K562 (cell line): Measurements from ENCODE around the gene PLXND1. TPM values are rescaled to one million over a fixed set of nuclear protein-coding genes. Genes with fewer than 3 reads are reported as not detected.
"Not testable (repeated sequence)": the region's sequence is repeated elsewhere in the genome, so short reads cannot be mapped to it uniquely, and the experiment has no call there.

Experiments used
- ATAC-seq: fragments of 200-7000 bp; cut with Tn5 transposase; 3 replicates; pipeline ENCODE4 v1.9.1; 2020; ENCODE audit warnings: moderate library complexity
- BruUV-seq: library from RNA; stranded (reverse); fragments of 400-500 nt; replicated peaks from 2 replicates; lab custom pipeline; 2021; lab: Mats Ljungman, UMichigan
- CTCF ChIA-PET: fragments of 300-600 bp; formaldehyde crosslinking; extraction: SDS; loops from one replicate; lab custom pipeline; 2021; ENCODE audit warnings: low intra/inter-chr PET ratio; lab: Yijun Ruan, JAX
- POLR2A ChIA-PET: fragments of 300-600, 350-650 bp; sonication (Branson Sonifier 250); formaldehyde crosslinking; extraction: SDS; loops from one replicate; lab custom pipeline; 2021; ENCODE audit warnings: antibody characterized with exemption, inconsistent platforms; lab: Yijun Ruan, JAX
- DNase-seq, 4 experiments: peaks; one replicate each; pipeline versions ENCODE4 v3.0.0 to v3.0.0-alpha.2; 2011 to 2018; ENCODE audit warnings: low spot score in 3 of 4, mixed read lengths in 3 of 4; ENCODE audit errors: extremely low read depth in 1 of 4
- FAIRE-seq: peaks from 2 replicates; lab custom pipeline; 2011; peaks lifted over from hg19 to GRCh38; lab: Jason Lieb, UNC
- H2AFZ ChIP-seq: 2 replicates; pipeline ENCODE4 v1.6.0; 2011; ENCODE audit warnings: low read depth, low read length, control low read depth, inconsistent platforms
- H3K27ac ChIP-seq: fragments of 200-600 bp; 3 replicates; pipeline ENCODE4 v1.8.0; 2011; ENCODE audit warnings: low read depth, mild to moderate bottlenecking, control low read depth, inconsistent platforms, low read length, moderate library complexity, mixed read lengths; ENCODE audit errors: extremely low read depth
- H3K27me3 ChIP-seq, 2 experiments: fragments of 300-600 bp in 1 of 2; 2 replicates in 1 of 2; 3 replicates in 1 of 2; pipeline versions ENCODE4 v1.6.0 to v1.8.0; 2011; ENCODE audit warnings: inconsistent platforms in 2 of 2, low read length in 2 of 2, mild to moderate bottlenecking in 1 of 2, mixed read lengths in 1 of 2, moderate library complexity in 1 of 2; ENCODE audit not compliant: control insufficient read depth in 2 of 2, insufficient read depth in 2 of 2
- H3K36me3 ChIP-seq: fragments of 300-600 bp; 3 replicates; pipeline ENCODE4 v1.8.0; 2011; ENCODE audit warnings: mild to moderate bottlenecking, low read length, inconsistent platforms; ENCODE audit not compliant: control insufficient read depth, insufficient read depth
- H3K4me1 ChIP-seq, 2 experiments: fragments of 200-600 bp in 1 of 2; replicated peaks in 1 of 2; 2 replicates in 1 of 2; 3 replicates in 1 of 2; pipeline versions ENCODE4 v1.5.1 to v1.8.0; 2011; ENCODE audit warnings: inconsistent platforms in 2 of 2, low read length in 2 of 2, mild to moderate bottlenecking in 1 of 2, mixed read lengths in 1 of 2, moderate library complexity in 1 of 2; ENCODE audit not compliant: control insufficient read depth in 2 of 2, insufficient read depth in 2 of 2
- H3K4me2 ChIP-seq: 2 replicates; pipeline ENCODE4 v1.6.1; 2011; ENCODE audit warnings: low read length, control low read depth, inconsistent platforms, mixed read lengths; ENCODE audit not compliant: insufficient read depth
- H3K4me3 ChIP-seq: fragments of 200-600 bp; sonication (generic), shearing (Covaris generic); 2 replicates; pipeline ENCODE4 v1.5.1; 2016; ENCODE audit warnings: control low read depth, inconsistent platforms
- H3K79me2 ChIP-seq: fragments of 200-600 bp; 3 replicates; pipeline ENCODE4 v1.8.0; 2011; ENCODE audit warnings: low read length, inconsistent platforms; ENCODE audit not compliant: control insufficient read depth, insufficient read depth
- H3K9ac ChIP-seq, 2 experiments: 2 replicates each; pipeline versions ENCODE4 v1.6.0 to v1.6.1; 2011; ENCODE audit warnings: low read depth in 2 of 2, low read length in 2 of 2, control low read depth in 1 of 2, inconsistent platforms in 1 of 2, mild to moderate bottlenecking in 1 of 2, mixed read lengths in 1 of 2; ENCODE audit not compliant: insufficient read depth in 1 of 2
- H3K9me1 ChIP-seq: one replicate; pipeline ENCODE4 v1.6.0; 2011; ENCODE audit warnings: inconsistent platforms, mild to moderate bottlenecking, low read length, moderate library complexity; ENCODE audit not compliant: control insufficient read depth, insufficient read depth
- H3K9me3 ChIP-seq: replicated peaks from 2 replicates; pipeline ENCODE4 v1.5.1; 2011; ENCODE audit warnings: low read depth, low read length, inconsistent platforms; ENCODE audit not compliant: control insufficient read depth, insufficient read depth
- H4K20me1 ChIP-seq: replicated peaks from 2 replicates; pipeline ENCODE4 v1.6.1; 2011; ENCODE audit warnings: low read length, inconsistent platforms, mixed read lengths; ENCODE audit not compliant: control insufficient read depth, insufficient read depth
- CEBPG ChIP-seq, 3 experiments: fragments of 200-800 bp in 1 of 3; sonication (Bioruptor generic) in 1 of 3; sonication (generic) in 1 of 3; formaldehyde crosslinking in 1 of 3; IDR thresholded peaks in 2 of 3; conservative IDR thresholded peaks in 1 of 3; 2 replicates each; pipeline versions ENCODE4 v1.6.1 to v1.8.0; 2016 to 2022; ENCODE audit warnings: missing compliant biosample characterization in 2 of 3, missing genetic modification characterization in 2 of 3, mild to moderate bottlenecking in 1 of 3, missing genetic modification reagents in 1 of 3
- RREB1 ChIP-seq: fragments of 250-450 bp; sonication (Bioruptor Pico); IDR thresholded peaks from 2 replicates; pipeline ENCODE4 v1.4.0; 2020
- WGBS: fragments of 100-300 bp; shearing (Covaris generic); methylation state at CpG from one replicate; pipeline ENCODE4 v1.1.6; 2016; ENCODE audit warnings: low coverage, mixed read lengths; ENCODE audit not compliant: insufficient coverage; ENCODE audit errors: missing lambda C conversion rate; 5-methylcytosine and 5-hydroxymethylcytosine counted together
- in situ Hi-C: fragments of 300-500 bp; cut with MboI; formaldehyde crosslinking; loops from 4 replicates; pipeline ENCODE4 v1.15.0; 2018; ENCODE audit warnings: inconsistent platforms, mixed read lengths
- intact Hi-C: fragments of 100-400 bp; cut with micrococcal nuclease; formaldehyde crosslinking; loops from 2 replicates; pipeline ENCODE4 v1.14.2; 2022
- polyA plus RNA-seq, 8 experiments: library from polyadenylated mRNA; depleted of rRNA in 4 of 8; stranded (reverse) in 5 of 8; unstranded in 3 of 8; fragments of >200 nt; fragmentation: Nextera tagmentation in 2 of 8; fragmentation: Illumina TruSeq in 1 of 8; extraction: Ambion mirVana in 2 of 8; extraction: Trizol in 1 of 8; gene quantifications; 2 replicates each; pipeline versions ENCODE4 v1.2.1 to v1.2.3, GENCODE V29; 2011 to 2014; ENCODE audit warnings: inconsistent platforms in 1 of 8, missing spikeins in 1 of 8
- total RNA-seq, 7 experiments: library from RNA; depleted of rRNA in 6 of 7; stranded (reverse); fragments of >200 nt in 6 of 7; fragmentation: Illumina TruSeq in 2 of 7; extraction: Trizol in 2 of 7; gene quantifications; 2 replicates each; pipeline versions ENCODE4 v1.2.1 to v1.2.3, GENCODE V29; 2011 to 2021; ENCODE audit warnings: low replicate concordance in 1 of 7

The PLXND1 gene
- total and polyA plus RNA-seq, 9 of the 15 experiments (the other 6 are each of a cell fraction or from before 2014, with no cell fraction given), result 0.34 to 28.8 (median 14.0) TPM

GRCh38 chr3:129547241-129547640 lies 59.2 kb downstream of the PLXND1 start:
- H3K9ac ChIP-seq, result no peak overlapping the region; a peak in 1 of 4 replicates
- H3K4me3 ChIP-seq, result no peak overlapping the region
- no peak overlapping the region for H2AFZ ChIP-seq
- FAIRE-seq (no peak), DNase-seq (no peak), ATAC-seq (no peak)
- no peaks in the 10 kb centered on the region for H3K79me2 ChIP-seq
- no peaks in the 10 kb centered on the region for H3K9me3 ChIP-seq
- no peaks in the 10 kb centered on the region for H4K20me1 ChIP-seq
- no peaks in the 10 kb centered on the region for H3K36me3 ChIP-seq
- CTCF ChIA-PET, result no interaction called here
- BruUV-seq, result no TSS peak
- POLR2A ChIA-PET, result no interaction called here
- H3K27me3 ChIP-seq, result no peaks in the 10 kb centered on the region
- intact Hi-C loops (no loop called here), in situ Hi-C loops (no loop called here)
- H3K4me1 ChIP-seq, result peaks cover 0 to 26% of the 10 kb centered on the region in 2 experiments; a peak in 2 of 5 replicates
- TF ChIP-seq CEBPG (CRISPR knock-in tag; IDR thresholded peaks at IDR 0.05) (no peak), CEBPG (tag; conservative IDR thresholded peaks at IDR 0.05 in 1 of 2, IDR thresholded peaks at IDR 0.05 in 1 of 2) (no peak), RREB1 (no peak)
- H3K9me1 ChIP-seq, result no peaks in the 10 kb centered on the region
- 83% methylated on average over 8 of the region's 24 CpGs for WGBS
- no peak overlapping the region for H3K4me2 ChIP-seq
- no peak overlapping the region for H3K27ac ChIP-seq

DNA sequence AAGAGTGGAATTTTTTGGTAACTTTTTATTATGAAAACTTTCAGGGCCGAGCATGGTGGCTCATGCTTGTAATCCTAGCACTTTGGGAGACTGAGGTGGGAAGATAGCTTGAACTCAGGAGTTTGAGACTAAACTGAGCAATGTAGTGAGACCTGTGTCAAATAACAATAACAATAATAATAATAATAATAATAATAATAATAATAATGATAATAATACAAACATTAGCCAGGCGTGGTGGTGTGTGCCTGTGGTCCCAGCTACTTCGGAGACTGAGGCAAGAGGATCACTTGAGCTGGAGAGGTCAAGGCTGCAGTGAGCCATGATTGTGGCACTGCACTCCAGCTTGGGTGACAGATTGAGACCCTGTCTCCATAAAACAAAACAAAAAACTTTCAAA lies 60.5 kb downstream of the PLXND1 start:
- ATAC-seq, H3K27ac ChIP-seq, H2AFZ ChIP-seq, in situ Hi-C loops, H3K4me2 ChIP-seq, H3K36me3 ChIP-seq, intact Hi-C loops, FAIRE-seq, H3K27me3 ChIP-seq, DNase-seq, H3K4me3 ChIP-seq, H3K9ac ChIP-seq, H3K9me1 ChIP-seq, BruUV-seq, H3K79me2 ChIP-seq, H3K9me3 ChIP-seq, H4K20me1 ChIP-seq, CTCF ChIA-PET: not testable (repeated sequence)
- H3K4me1 ChIP-seq, result peaks cover 0 to 26% of the 10 kb centered on the region in 2 experiments; a peak in 2 of 5 replicates
- WGBS, result 49% methylated on average over 3 of the region's 3 CpGs
- POLR2A ChIA-PET, result interaction anchor here (0.8 kb wide), 1 partner anchor 8 kb away, joined by 4 read pairs; no protein-coding TSS in a partner anchor
